Left ventricle myocardium inferior (tissue), 1 donor: ENCODE measurements around the gene FBXO24. TPM values are rescaled to one million over a fixed set of nuclear protein-coding genes. Genes with fewer than 3 reads are reported as not detected.

Experiments
- DNase-seq: peaks from one replicate; pipeline ENCODE4 v3.0.0-alpha.2; 2020
- H3K27ac ChIP-seq: fragments of 200-600 bp; replicated peaks from 2 replicates; pipeline ENCODE4 v1.8.0; 2021
- H3K27me3 ChIP-seq: fragments of 200-600 bp; 2 replicates; pipeline ENCODE4 v1.8.0; 2021; ENCODE audit warnings: low read depth
- H3K36me3 ChIP-seq: fragments of 200-600 bp; 2 replicates; pipeline ENCODE4 v1.8.0; 2021
- H3K4me1 ChIP-seq: fragments of 200-600 bp; 2 replicates; pipeline ENCODE4 v1.8.0; 2021
- H3K4me3 ChIP-seq: fragments of 200-600 bp; 2 replicates; pipeline ENCODE4 v1.8.0; 2021; ENCODE audit warnings: mild to moderate bottlenecking, moderate library complexity
- H3K9me3 ChIP-seq: fragments of 200-600 bp; replicated peaks from 2 replicates; pipeline ENCODE4 v1.8.0; 2021
- intact Hi-C: fragments of 100-400 bp; cut with micrococcal nuclease; formaldehyde crosslinking; loops from one replicate; pipeline ENCODE4 v1.11.0; 2022
- total RNA-seq: library from RNA; stranded (reverse); fragmentation: NEBNext Ultra II Directional; extraction: Animal tissue kit (Norgen Biotek cat#: 25700); gene quantifications from one replicate; pipeline ENCODE4 v1.2.1, GENCODE V29; 2021
- TF ChIP-seq, protein P1 (sequence below): fragments of 200-600 bp; IDR thresholded peaks from 2 replicates; pipeline ENCODE4 v1.8.0; 2021; ENCODE audit warnings: antibody characterized with exemption, mild to moderate bottlenecking, borderline replicate concordance
- donor health status: DM: no; HTN: yes; CAD: no; lungs with severe emphysema.

The FBXO24 gene
- total RNA-seq, 1 donor from 2014 or later: 0.25 TPM

DNA sequence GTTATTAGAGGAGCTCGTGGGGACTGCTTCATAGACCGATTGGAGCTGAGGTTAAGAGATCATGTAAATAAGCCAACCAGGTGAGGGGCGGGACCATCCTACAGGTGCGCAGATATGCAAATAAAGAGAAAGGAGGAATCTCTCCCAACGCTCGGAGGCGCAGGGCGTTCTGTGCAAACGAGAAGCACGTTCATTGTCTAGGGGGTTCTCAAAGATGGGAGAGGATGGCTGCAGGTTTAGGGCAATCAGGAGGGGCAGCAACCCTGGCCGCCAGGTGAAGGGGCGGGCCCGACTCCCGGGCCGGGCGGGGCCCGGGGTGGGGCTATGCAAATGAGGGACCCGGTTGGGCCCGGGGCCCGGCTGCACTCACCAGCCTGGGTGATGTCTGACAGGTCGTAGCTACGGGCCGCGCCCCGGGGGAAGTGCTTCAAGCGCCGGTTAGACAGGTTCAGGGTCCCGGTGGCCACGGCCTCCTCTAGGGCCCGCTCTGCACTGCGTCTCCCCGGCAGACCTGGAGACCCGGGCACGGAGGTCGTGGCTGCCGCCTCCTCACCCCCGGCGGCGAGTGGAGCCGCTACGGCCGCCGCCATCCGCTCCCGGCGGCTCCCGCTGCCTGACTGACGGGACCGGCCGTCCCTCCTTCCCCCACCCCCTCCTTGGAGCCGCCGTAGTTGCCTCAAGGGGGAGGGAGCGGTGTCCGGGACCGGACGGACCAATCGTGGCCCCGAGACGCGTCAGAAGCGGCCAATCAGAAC lies 440 bp upstream of the FBXO24 start, which contains the start of gene LRCH4:
Gene LRCH4, minus strand, starts transcription at position 619 of the 755 bp plus-strand sequence. Its CDS starts 29 bp downstream, at position 590.
- peak within 1 kb of the TSS; percentile 98 for H3K27ac ChIP-seq
- peak within 1 kb of the TSS; percentile 100 for H3K4me3 ChIP-seq
- DNase-seq: no peak
- H3K4me1 ChIP-seq: peaks cover 64% of the 10 kb centered on the region
- intact Hi-C loops: loop anchor here (10.0 kb wide), 1 partner anchor 109 kb away; the partner anchor contains the start of gene GIGYF1
- TF ChIP-seq, protein P1, sequence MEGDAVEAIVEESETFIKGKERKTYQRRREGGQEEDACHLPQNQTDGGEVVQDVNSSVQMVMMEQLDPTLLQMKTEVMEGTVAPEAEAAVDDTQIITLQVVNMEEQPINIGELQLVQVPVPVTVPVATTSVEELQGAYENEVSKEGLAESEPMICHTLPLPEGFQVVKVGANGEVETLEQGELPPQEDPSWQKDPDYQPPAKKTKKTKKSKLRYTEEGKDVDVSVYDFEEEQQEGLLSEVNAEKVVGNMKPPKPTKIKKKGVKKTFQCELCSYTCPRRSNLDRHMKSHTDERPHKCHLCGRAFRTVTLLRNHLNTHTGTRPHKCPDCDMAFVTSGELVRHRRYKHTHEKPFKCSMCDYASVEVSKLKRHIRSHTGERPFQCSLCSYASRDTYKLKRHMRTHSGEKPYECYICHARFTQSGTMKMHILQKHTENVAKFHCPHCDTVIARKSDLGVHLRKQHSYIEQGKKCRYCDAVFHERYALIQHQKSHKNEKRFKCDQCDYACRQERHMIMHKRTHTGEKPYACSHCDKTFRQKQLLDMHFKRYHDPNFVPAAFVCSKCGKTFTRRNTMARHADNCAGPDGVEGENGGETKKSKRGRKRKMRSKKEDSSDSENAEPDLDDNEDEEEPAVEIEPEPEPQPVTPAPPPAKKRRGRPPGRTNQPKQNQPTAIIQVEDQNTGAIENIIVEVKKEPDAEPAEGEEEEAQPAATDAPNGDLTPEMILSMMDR: no peak
- H3K36me3 ChIP-seq: peaks cover 20% of the 10 kb centered on the region
- H3K27me3 ChIP-seq: no peaks in the 10 kb centered on the region
- no peaks in the 10 kb centered on the region for H3K9me3 ChIP-seq

DNA sequence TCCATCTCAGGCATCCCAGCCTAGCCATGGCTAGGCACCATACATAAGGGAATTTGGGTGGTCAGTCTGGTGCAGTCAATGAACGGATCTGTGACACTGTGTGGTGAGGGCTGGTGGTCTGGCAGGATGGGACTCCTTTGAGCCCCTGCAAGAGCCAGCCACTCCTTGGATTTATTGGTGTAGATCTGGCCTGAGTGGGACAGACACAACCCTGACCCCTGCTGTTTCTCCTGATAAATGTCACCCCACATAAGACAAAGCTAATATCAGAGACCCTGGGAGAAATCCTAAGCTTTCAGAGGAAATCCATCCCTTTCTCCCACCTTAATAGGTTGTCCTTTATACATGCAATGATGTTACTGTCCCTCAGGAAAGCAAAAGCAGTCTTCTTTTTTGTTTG lies 2.3 kb downstream of the FBXO24 start:
- Histone ChIP-seq H3K27me3 (no peaks in the 10 kb centered on the region), H3K27ac (no peak overlapping the region), H3K4me1 (peaks cover 45% of the 10 kb centered on the region), H3K4me3 (no peak overlapping the region), H3K9me3 (no peaks in the 10 kb centered on the region), H3K36me3 (no peaks in the 10 kb centered on the region)
- intact Hi-C loops: loop anchor here (10.0 kb wide), 1 partner anchor 106 kb away; the partner anchor contains the start of gene GIGYF1
- no peak for DNase-seq
- TF ChIP-seq, protein P1: peak; percentile 40

DNA sequence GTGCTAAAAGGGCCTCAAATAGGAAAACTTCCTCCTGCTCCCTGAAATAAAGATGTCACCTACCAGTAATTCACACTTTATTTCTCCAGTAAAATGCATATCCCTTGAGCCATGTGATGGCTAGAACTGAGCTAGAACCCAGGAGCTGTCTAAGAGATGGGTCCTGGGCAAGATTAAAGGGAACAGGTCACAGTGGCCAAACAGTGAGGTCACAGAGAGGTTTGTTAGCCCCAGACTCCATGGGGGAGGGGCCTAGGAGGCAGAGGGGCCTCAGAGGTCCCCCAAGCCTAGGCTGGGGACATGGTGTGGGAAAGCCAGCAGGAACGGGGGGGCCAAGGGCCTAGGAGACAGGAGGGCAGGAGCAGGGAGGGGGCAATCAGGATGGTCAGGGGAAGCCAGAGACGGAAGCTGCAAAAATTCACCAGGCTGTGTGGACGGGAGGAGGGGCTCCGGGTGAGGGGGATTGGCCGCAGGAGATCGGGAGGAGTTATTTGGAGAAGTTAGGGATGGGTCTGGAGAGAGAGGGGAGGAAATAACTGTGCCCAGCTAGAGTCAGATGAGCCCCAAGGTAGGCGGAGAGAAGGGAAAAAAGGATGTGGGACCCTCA lies 3.3 kb downstream of the FBXO24 start:
- intact Hi-C loops: loop anchor here (10.0 kb wide), 1 partner anchor 105 kb away; the partner anchor contains the start of gene GIGYF1
- Histone ChIP-seq H3K9me3 (no peaks in the 10 kb centered on the region), H3K4me1 (peaks cover 35% of the 10 kb centered on the region), H3K27ac (peak overlapping the region; percentile 80), H3K4me3 (peak overlapping the region; percentile 56), H3K36me3 (no peaks in the 10 kb centered on the region), H3K27me3 (no peaks in the 10 kb centered on the region)
- TF ChIP-seq, protein P1: no peak
- no peak for DNase-seq

DNA sequence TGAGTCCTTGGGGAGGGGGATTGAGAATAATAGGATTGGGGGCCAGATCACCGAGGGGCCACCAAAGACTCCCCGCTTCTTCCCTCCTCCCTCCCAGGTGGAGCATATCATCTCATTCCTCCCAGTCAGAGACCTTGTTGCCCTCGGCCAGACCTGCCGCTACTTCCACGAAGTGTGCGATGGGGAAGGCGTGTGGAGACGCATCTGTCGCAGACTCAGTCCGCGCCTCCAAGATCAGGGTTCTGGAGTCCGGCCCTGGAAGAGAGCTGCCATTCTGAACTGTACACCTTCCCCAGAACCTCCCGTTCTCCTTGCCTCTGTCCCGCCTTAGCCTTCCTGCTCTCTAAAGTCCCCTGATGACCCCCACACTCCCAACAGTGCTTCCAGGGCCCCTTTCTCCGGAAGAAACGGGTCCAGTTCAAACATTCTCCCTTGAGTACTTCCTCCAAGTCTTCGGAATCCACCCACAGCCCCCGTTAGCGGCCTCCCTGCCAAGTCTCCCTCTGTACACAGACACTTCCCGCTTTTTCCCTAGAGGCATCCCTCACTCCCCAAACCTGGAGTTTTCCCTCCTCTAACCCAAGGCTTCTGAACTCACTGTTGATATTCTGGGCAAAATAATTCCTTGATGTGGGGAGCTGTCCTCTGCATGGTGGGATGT lies 4.1 kb downstream of the FBXO24 start:
- Histone ChIP-seq H3K27me3 (no peaks in the 10 kb centered on the region), H3K4me1 (peaks cover 28% of the 10 kb centered on the region), H3K27ac (peak overlapping the region; percentile 80), H3K9me3 (no peaks in the 10 kb centered on the region), H3K36me3 (no peaks in the 10 kb centered on the region), H3K4me3 (peak overlapping the region; percentile 56)
- intact Hi-C loops: no loop called here
- TF ChIP-seq, protein P1: no peak
- no peak for DNase-seq

DNA sequence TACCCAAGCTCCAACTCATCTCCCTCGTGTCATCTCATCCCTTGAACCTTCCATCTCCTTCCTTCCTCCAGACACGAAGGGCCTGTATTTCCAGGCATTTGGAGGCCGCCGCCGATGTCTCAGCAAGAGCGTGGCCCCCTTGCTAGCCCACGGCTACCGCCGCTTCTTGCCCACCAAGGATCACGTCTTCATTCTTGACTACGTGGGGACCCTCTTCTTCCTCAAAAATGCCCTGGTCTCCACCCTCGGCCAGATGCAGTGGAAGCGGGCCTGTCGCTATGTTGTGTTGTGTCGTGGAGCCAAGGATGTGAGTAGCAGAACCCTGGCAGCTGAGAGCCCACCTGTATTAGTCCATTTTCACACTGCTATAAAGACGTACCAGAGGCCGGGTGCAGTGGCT lies 5.5 kb downstream of the FBXO24 start:
- H3K36me3 ChIP-seq: no peaks in the 10 kb centered on the region
- no peak for DNase-seq
- no peaks in the 10 kb centered on the region for H3K9me3 ChIP-seq
- intact Hi-C loops: no loop called here
- H3K4me1 ChIP-seq: peaks cover 20% of the 10 kb centered on the region
- TF ChIP-seq, protein P1: no peak
- no peak overlapping the region for H3K27ac ChIP-seq
- no peaks in the 10 kb centered on the region for H3K27me3 ChIP-seq
- no peak overlapping the region for H3K4me3 ChIP-seq
